Neural progenitor cell (in vitro differentiated cells): ENCODE measurements around the gene CCDC120.

Source experiments
- CTCF ChIP-seq: fragments of 200-600 bp; sonication (generic); IDR thresholded peaks from 2 replicates; pipeline ENCODE4 v1.5.1; 2017; ENCODE audit warnings: antibody characterized with exemption, mild to moderate bottlenecking
- EZH2phosphoT487 ChIP-seq: fragments of 200-600 bp; sonication (generic); IDR thresholded peaks from 2 replicates; pipeline ENCODE4 v1.6.1; 2017; ENCODE audit warnings: antibody characterized with exemption

DNA sequence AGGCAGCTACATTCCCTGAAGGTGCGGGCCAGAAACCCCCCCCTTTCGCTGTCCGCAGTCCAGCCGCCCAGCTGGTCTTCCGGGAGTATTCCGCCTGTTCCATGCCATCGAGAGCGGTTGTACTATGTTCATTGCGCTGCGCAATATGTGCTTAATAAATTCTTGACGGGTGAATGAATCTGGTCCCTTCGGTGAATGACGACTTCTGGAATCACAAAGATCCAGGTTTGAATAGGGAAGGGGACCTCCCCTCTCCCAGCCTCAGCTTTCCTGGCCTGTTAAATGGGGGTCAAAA is 14.9 kb upstream of the CCDC120 start:
- no peak for TF ChIP-seq CTCF
- no peak for TF ChIP-seq EZH2phosphoT487
